Measurements from ENCODE around the gene LIF. TPM values are rescaled to one million over a fixed set of nuclear protein-coding genes. Genes with fewer than 3 reads are reported as not detected.

The LIF gene
- total RNA-seq, 5 donors from 2014 or later (not counting 1 experiment from before 2014, with no cell fraction given), result 0.26 to 3.3 (median 1.4) TPM

GRCh38 chr22:30252411-30253204 is 6.0 kb upstream of the LIF start:
- DNase-seq (no peak), ATAC-seq (replicated peaks in 1 of 4) (no peak)
- peak overlapping the region in 1 of 2 donors; percentile 45 for H3K27ac Mint-ChIP-seq
- no peaks in the 10 kb centered on the region for H3K36me3 Mint-ChIP-seq
- H3K9me3 ChIP-seq, result no peaks in the 10 kb centered on the region
- 86% methylated on average over 21 of the region's 22 CpGs for WGBS (ENCODE audit: insufficient coverage)
- H3K4me3 ChIP-seq (ENCODE audit: control insufficient read depth in 1 of 2, extremely low read depth in 1 of 2, low read length in 1 of 2), result no peak overlapping the region
- H3K36me3 ChIP-seq (ENCODE audit: control insufficient read depth in 2 of 2, extremely low read depth in 1 of 2, insufficient read depth in 1 of 2, low read length in 1 of 2), result no peaks in the 10 kb centered on the region
- no peak overlapping the region for H3K4me3 Mint-ChIP-seq
- H3K9me3 Mint-ChIP-seq, result no peaks in the 10 kb centered on the region
- peaks cover 2 to 8% of the 10 kb centered on the region in 2 donors for H3K27me3 Mint-ChIP-seq
- no peak overlapping the region for H3K27ac ChIP-seq (ENCODE audit: low read length)
- peaks cover 0 to 22% of the 10 kb centered on the region in 2 experiments for H3K27me3 ChIP-seq (replicated peaks in 1 of 2; ENCODE audit: control insufficient read depth in 2 of 2, extremely low read depth in 1 of 2, insufficient read depth in 2 of 2, low read length in 1 of 2)
- POLR2A ChIA-PET, result interaction anchor here in 1 of 2 donors (1.0 kb wide), 1 partner anchor 79 kb away, joined by 5 read pairs; no protein-coding TSS in a partner anchor
- CTCF ChIA-PET, result no interaction called here
- H3K4me1 ChIP-seq (ENCODE audit: control insufficient read depth in 1 of 2, extremely low read depth in 1 of 2, insufficient read depth in 2 of 2, low read length in 2 of 2), result peaks cover 0 to 14% of the 10 kb centered on the region in 2 experiments
- H3K4me1 Mint-ChIP-seq, result peaks cover 7 to 20% (median 16%) of the 10 kb centered on the region in 3 donors

- no peaks in the 10 kb centered on the region for H3K9me3 ChIP-seq
- POLR2A ChIA-PET, result no interaction called here
- Mint-ChIP-seq H3K4me3 (no peak overlapping the region), H3K9me3 (no peaks in the 10 kb centered on the region), H3K36me3 (no peaks in the 10 kb centered on the region), H3K4me1 (peaks cover 12 to 26% (median 25%) of the 10 kb centered on the region in 3 donors), H3K27ac (no peak overlapping the region), H3K27me3 (peaks cover 3 to 12% of the 10 kb centered on the region in 2 donors)
- ATAC-seq (replicated peaks in 1 of 4) (no peak), DNase-seq (no peak)
- WGBS (ENCODE audit: insufficient coverage), result 90% methylated on average over 10 of the region's 10 CpGs
- no peak overlapping the region for H3K4me3 ChIP-seq (ENCODE audit: control insufficient read depth in 1 of 2, extremely low read depth in 1 of 2, low read length in 1 of 2)
- peaks cover 0 to 21% of the 10 kb centered on the region in 2 experiments for H3K4me1 ChIP-seq (ENCODE audit: control insufficient read depth in 1 of 2, extremely low read depth in 1 of 2, insufficient read depth in 2 of 2, low read length in 2 of 2)
- no peak overlapping the region for H3K27ac ChIP-seq (ENCODE audit: low read length)
- peaks cover 0 to 30% of the 10 kb centered on the region in 2 experiments for H3K27me3 ChIP-seq (replicated peaks in 1 of 2; ENCODE audit: control insufficient read depth in 2 of 2, extremely low read depth in 1 of 2, insufficient read depth in 2 of 2, low read length in 1 of 2)
- H3K36me3 ChIP-seq (ENCODE audit: control insufficient read depth in 2 of 2, extremely low read depth in 1 of 2, insufficient read depth in 1 of 2, low read length in 1 of 2), result no peaks in the 10 kb centered on the region
- CTCF ChIA-PET, result no interaction called here
Measured at GRCh38 chr22:30251711-30252110, 5.2 kb upstream of the LIF start.

DNA sequence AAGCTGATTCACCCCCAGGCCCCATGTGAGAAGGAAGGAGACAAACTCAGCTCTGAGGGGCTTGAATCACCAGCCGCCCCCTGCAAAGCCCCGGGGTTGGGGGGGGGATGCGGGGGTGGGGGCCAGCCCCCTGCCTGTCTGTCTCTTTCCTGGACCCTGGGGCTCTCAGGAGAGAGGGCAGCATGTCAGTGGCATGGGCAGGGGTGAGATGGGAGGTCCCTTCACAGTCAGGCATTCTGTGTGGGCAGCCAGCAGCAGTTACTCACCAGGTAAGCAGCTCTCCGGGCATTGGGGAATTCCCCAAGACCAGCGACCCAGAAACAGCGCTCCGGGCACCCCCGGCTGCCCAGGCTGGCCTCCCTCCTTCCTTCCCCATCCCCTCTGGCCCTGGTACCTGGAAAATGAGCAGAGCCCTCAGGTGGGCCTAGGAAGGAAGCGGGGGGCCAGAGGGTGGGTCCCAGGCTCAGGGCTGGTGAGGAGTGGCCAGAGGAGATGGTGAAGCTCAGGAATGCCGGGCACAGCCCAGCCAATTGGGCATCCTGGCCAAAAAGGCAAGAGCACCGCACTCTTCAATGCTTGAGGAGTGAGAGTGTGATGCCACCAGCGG is 4.2 kb upstream of the LIF start:
- H3K27me3 ChIP-seq (replicated peaks in 1 of 2; ENCODE audit: control insufficient read depth in 2 of 2, extremely low read depth in 1 of 2, insufficient read depth in 2 of 2, low read length in 1 of 2), result peaks cover 0 to 28% of the 10 kb centered on the region in 2 experiments
- Mint-ChIP-seq H3K4me1 (peaks cover 17 to 36% (median 31%) of the 10 kb centered on the region in 3 donors), H3K36me3 (no peaks in the 10 kb centered on the region), H3K27ac (no peak overlapping the region), H3K27me3 (peaks cover 3 to 12% of the 10 kb centered on the region in 2 donors), H3K4me3 (no peak overlapping the region), H3K9me3 (no peaks in the 10 kb centered on the region)
- no peaks in the 10 kb centered on the region for H3K9me3 ChIP-seq
- no peak for DNase-seq
- ChIA-PET CTCF (no interaction called here), POLR2A (interaction anchor here (0.6 to 0.7 kb wide), 3 partner anchors 87 to 896 kb away, joined by 3 to 4 read pairs (median 3); no protein-coding TSS in a partner anchor)
- no peak overlapping the region for H3K27ac ChIP-seq (ENCODE audit: low read length)
- H3K36me3 ChIP-seq (ENCODE audit: control insufficient read depth in 2 of 2, extremely low read depth in 1 of 2, insufficient read depth in 1 of 2, low read length in 1 of 2), result no peaks in the 10 kb centered on the region
- peaks cover 0 to 27% of the 10 kb centered on the region in 2 experiments for H3K4me1 ChIP-seq (ENCODE audit: control insufficient read depth in 1 of 2, extremely low read depth in 1 of 2, insufficient read depth in 2 of 2, low read length in 2 of 2)
- ATAC-seq (replicated peaks in 1 of 4), result no peak
- no peak overlapping the region for H3K4me3 ChIP-seq (ENCODE audit: control insufficient read depth in 1 of 2, extremely low read depth in 1 of 2, low read length in 1 of 2)
- WGBS (ENCODE audit: insufficient coverage), result 60% methylated on average over 1 of the region's 12 CpGs

DNA sequence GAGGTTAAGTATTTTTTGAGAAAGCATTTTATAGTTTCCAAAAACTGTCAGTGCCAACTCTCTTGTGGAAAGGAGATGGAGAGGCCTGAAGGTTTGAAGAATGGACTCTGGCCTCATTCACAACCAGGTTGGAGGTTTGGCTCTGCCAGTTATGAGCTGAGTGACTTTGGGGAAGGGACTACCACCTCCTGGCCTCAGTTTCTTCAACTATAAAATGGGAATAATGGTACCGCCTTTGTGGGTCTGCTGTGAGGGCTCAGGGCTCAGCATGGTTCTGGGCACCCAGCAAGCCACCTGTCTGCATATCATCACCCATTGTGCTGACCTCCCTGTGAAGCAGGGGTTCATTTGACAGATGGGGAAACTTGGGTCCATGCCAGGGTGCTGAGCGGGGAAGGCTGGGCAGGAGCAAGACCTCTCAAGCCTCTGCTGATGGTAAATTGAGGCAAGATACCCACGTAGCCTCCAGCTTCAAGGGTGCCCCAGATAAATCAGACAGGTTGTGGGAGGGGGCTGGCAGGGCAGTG is 3.5 kb upstream of the LIF start:
- Mint-ChIP-seq H3K4me1 (peaks cover 20 to 43% (median 36%) of the 10 kb centered on the region in 3 donors), H3K27me3 (peaks cover 3 to 12% of the 10 kb centered on the region in 2 donors), H3K9me3 (no peaks in the 10 kb centered on the region), H3K36me3 (no peaks in the 10 kb centered on the region), H3K27ac (no peak overlapping the region), H3K4me3 (no peak overlapping the region)
- ChIA-PET POLR2A (interaction anchor here (0.6 kb wide), 2 partner anchors 262 to 896 kb away, joined by 3 to 4 read pairs; no protein-coding TSS in a partner anchor), CTCF (no interaction called here)
- WGBS (ENCODE audit: insufficient coverage), result 100% methylated on average over 1 of the region's 3 CpGs
- no peaks in the 10 kb centered on the region for H3K36me3 ChIP-seq (ENCODE audit: control insufficient read depth in 2 of 2, extremely low read depth in 1 of 2, insufficient read depth in 1 of 2, low read length in 1 of 2)
- H3K9me3 ChIP-seq, result no peaks in the 10 kb centered on the region
- H3K27ac ChIP-seq (ENCODE audit: low read length), result no peak overlapping the region
- ATAC-seq (replicated peaks in 1 of 4) (no peak), DNase-seq (no peak)
- peaks cover 0 to 33% of the 10 kb centered on the region in 2 experiments for H3K4me1 ChIP-seq (ENCODE audit: control insufficient read depth in 1 of 2, extremely low read depth in 1 of 2, insufficient read depth in 2 of 2, low read length in 2 of 2)
- no peak overlapping the region for H3K4me3 ChIP-seq (ENCODE audit: control insufficient read depth in 1 of 2, extremely low read depth in 1 of 2, low read length in 1 of 2)
- H3K27me3 ChIP-seq (replicated peaks in 1 of 2; ENCODE audit: control insufficient read depth in 2 of 2, extremely low read depth in 1 of 2, insufficient read depth in 2 of 2, low read length in 1 of 2), result peaks cover 0 to 35% of the 10 kb centered on the region in 2 experiments

DNA sequence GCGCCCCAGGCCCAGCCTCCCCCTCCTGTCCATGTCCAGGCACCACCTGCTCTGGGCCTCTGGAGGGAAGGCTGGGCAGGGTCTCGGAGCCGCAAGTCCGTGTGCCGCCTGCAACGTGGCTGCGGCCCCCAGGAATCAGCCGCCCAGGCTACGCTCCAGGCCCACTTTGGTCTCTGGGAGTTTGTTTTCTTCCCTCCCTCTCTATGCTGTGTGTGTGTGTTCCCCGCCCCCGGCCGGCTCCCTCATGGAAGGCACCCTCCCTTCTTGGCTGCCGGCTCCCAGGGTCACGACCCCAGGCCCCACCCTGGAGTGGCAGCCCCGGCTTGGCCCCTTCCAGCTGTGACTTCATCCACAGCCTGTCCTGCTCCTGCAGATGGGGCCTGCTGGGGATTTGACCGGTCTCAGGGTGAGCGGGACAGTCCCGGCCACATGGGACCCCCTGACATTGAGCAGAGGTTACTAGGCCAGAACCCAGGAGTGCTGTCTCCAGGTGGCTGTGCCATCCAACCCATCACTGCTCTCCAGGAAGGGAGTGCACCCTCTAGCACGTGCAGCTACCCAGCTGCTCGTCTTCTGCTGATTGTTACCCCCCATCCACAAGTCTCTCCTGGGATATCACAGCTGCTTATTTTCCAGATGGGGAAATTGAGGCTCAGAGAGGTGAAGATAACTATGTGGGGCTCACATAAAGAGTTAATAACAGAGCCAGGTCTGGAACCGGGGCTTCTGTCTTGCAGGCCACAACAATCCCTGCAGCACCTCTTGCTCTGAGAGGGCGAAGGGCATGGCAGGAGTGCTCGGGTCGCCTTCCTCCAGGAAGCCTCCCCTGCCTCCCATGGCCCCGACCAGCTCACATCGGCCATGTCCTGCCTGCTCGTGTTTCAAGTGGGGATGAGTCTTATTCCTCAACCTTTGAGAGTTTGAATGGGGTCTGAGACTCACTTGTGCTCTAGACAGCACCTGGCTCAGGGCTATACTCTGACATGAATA is 2.8 kb upstream of the LIF start:
- H3K27me3 Mint-ChIP-seq, result peaks cover 3 to 12% of the 10 kb centered on the region in 2 donors
- no peak overlapping the region for H3K27ac ChIP-seq (ENCODE audit: low read length)
- 94% methylated on average over 19 of the region's 27 CpGs for WGBS (ENCODE audit: insufficient coverage)
- no peaks in the 10 kb centered on the region for H3K36me3 Mint-ChIP-seq
- no peaks in the 10 kb centered on the region for H3K9me3 ChIP-seq
- no peak overlapping the region for H3K4me3 ChIP-seq (ENCODE audit: control insufficient read depth in 1 of 2, extremely low read depth in 1 of 2, low read length in 1 of 2)
- DNase-seq (no peak), ATAC-seq (replicated peaks in 1 of 4) (no peak)
- peaks cover 0 to 40% of the 10 kb centered on the region in 2 experiments for H3K4me1 ChIP-seq (ENCODE audit: control insufficient read depth in 1 of 2, extremely low read depth in 1 of 2, insufficient read depth in 2 of 2, low read length in 2 of 2)
- ChIA-PET POLR2A (no interaction called here), CTCF (no interaction called here)
- H3K9me3 Mint-ChIP-seq, result no peaks in the 10 kb centered on the region
- peaks cover 20 to 44% (median 43%) of the 10 kb centered on the region in 3 donors for H3K4me1 Mint-ChIP-seq
- no peaks in the 10 kb centered on the region for H3K36me3 ChIP-seq (ENCODE audit: control insufficient read depth in 2 of 2, extremely low read depth in 1 of 2, insufficient read depth in 1 of 2, low read length in 1 of 2)
- no peak overlapping the region for H3K4me3 Mint-ChIP-seq
- H3K27ac Mint-ChIP-seq, result no peak overlapping the region
- peaks cover 0 to 42% of the 10 kb centered on the region in 2 experiments for H3K27me3 ChIP-seq (replicated peaks in 1 of 2; ENCODE audit: control insufficient read depth in 2 of 2, extremely low read depth in 1 of 2, insufficient read depth in 2 of 2, low read length in 1 of 2)

Measured in T-cell (primary cell).